Neuron (in vitro differentiated cells): Measurements from ENCODE around the gene ZNF584.
A peak's percentile ranks its signal among the peaks of the same experiment; 100 is the strongest.
"Not testable (repeated sequence)": the region's sequence is repeated elsewhere in the genome, so short reads cannot be mapped to it uniquely, and the experiment has no call there.

ENCODE experiments used
- H2AFZ ChIP-seq: one replicate; pipeline ENCODE4 v1.6.1; 2013; ENCODE audit warnings: low read depth, mild to moderate bottlenecking, inconsistent platforms, low read length, moderate library complexity
- H3K27me3 ChIP-seq: one replicate; pipeline ENCODE4 v1.6.1; 2013; ENCODE audit warnings: low read length; ENCODE audit not compliant: insufficient read depth
- H3K36me3 ChIP-seq: one replicate; pipeline ENCODE4 v1.6.1; 2013; ENCODE audit warnings: low read length; ENCODE audit not compliant: insufficient read depth
- H3K4me1 ChIP-seq: one replicate; pipeline ENCODE4 v1.6.1; 2013; ENCODE audit warnings: low read length; ENCODE audit not compliant: insufficient read depth
- H3K4me3 ChIP-seq: 2 replicates; pipeline ENCODE4 v1.5.1; 2013; ENCODE audit warnings: mild to moderate bottlenecking, low read length, moderate library complexity
- H3K9me3 ChIP-seq: one replicate; pipeline ENCODE4 v1.6.1; 2013; ENCODE audit warnings: low read length

The ZNF584 gene

DNA sequence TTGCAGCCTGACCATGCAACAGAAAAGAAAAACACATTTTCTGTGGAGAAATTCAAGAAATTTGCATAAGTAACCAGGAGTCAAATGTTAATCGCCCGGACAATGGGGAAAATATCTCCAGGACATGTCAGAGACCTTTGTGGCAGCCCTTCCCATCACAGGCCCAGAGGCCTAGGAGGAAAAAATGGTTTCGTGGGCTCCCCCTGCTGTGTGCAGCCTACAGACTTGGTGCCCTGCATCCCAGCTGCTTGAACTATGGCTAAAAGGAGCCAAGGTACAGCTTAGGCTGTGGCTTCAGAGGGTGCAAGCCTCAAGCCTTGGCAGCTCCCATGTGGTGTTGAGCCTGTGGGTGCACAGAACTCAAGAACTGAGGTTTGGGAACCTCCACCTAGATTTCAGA is 40.4 kb downstream of the ZNF584 start:
- H2AFZ ChIP-seq, H3K4me3 ChIP-seq, H3K9me3 ChIP-seq, H3K4me1 ChIP-seq, H3K27me3 ChIP-seq, H3K36me3 ChIP-seq: not testable (repeated sequence)

DNA sequence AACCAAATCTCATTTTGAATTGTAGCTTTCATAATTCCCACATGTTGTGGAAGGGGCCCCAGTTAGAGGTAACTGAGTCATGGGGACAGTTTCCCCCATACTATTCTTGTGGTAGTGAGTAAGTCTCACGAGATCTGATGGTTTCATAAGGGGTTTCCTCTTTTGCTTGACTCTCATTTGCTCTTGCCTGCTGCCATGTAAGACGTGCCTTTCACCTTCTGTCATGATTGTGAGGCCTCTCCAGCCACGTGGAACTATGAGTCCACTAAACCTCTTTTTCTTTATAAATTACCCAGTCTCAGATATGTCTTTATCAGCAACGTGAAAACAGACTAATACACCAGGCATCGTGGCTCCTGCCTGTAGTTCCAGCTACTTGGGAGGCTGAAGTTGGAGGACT is 41.5 kb downstream of the ZNF584 start:
- not testable (repeated sequence) for H2AFZ ChIP-seq, H3K36me3 ChIP-seq, H3K4me1 ChIP-seq, H3K9me3 ChIP-seq, H3K4me3 ChIP-seq, H3K27me3 ChIP-seq

DNA sequence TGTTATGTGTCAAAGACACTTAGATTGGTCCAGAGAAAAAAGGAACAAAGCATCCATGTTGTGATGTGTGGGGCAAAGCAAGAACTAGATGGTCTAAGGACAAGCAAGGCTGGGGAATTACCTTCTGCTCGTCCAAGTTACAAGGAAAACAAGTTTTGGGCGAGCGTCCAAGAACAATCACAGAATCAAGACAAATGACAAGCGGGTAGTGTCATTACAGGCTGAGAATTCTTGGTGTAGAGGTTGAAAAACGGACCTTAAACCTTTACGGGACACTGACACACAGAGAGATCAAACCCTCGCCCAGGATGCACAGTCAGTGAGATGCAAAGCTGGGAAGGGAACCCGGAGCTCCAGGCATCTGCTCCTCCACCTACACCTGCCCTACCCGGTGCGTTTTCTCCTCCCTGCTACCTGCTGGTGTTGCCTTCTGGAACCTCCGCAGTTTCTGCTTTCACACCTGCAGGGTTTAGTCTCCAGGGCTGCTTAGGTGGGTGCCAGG is 42.5 kb downstream of the ZNF584 start:
- Histone ChIP-seq H3K36me3 (peaks cover 2% of the 10 kb centered on the region), H3K4me1 (peaks cover 9% of the 10 kb centered on the region), H3K27me3 (peaks cover 4% of the 10 kb centered on the region), H3K9me3 (peaks cover 8% of the 10 kb centered on the region), H2AFZ (peak overlapping the region; percentile 86), H3K4me3 (peak overlapping the region; percentile 81)

GRCh38 chr19:58451358-58452101 is 43.1 kb downstream of the ZNF584 start, which contains the start of gene ZNF324B:
Gene ZNF324B, plus strand, starts transcription at chr19:58451622. Its CDS starts 2,080 bp downstream, at chr19:58453702.
- Histone ChIP-seq H3K9me3 (peaks cover 7% of the 10 kb centered on the region), H3K36me3 (peaks cover 5% of the 10 kb centered on the region), H3K27me3 (no peaks in the 10 kb centered on the region), H3K4me1 (peaks cover 9% of the 10 kb centered on the region), H2AFZ (peak within 1 kb of the TSS; percentile 86), H3K4me3 (peak within 1 kb of the TSS; percentile 81)

DNA sequence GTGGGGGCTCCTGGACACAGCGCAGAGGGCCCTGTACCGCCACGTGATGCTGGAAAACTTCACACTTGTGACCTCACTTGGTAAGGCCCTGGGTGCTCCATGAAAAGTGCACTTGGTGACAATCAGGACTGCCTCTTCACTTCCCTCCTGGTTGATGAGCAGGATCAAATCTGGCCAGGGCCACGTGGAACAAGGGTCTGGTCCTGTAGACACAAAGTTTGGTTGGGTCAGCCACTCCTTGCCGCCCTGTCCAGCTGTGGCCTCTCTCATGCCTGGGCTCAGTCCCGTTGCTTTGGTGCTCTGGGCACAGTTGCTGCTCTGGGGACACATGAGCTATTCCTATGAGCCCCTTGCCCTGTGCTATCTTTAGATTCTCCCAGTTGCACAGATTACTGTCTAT is 45.3 kb downstream of the ZNF584 start:
- Histone ChIP-seq H2AFZ (no peak overlapping the region), H3K9me3 (peaks cover 7% of the 10 kb centered on the region), H3K4me1 (peaks cover 9% of the 10 kb centered on the region), H3K27me3 (no peaks in the 10 kb centered on the region), H3K36me3 (peaks cover 6% of the 10 kb centered on the region), H3K4me3 (no peak overlapping the region)

- Histone ChIP-seq H3K4me3 (no peak overlapping the region), H3K9me3 (no peaks in the 10 kb centered on the region), H2AFZ (no peak overlapping the region), H3K36me3 (peaks cover 6% of the 10 kb centered on the region), H3K27me3 (no peaks in the 10 kb centered on the region), H3K4me1 (peaks cover 9% of the 10 kb centered on the region)
Observed at GRCh38 chr19:58455306-58455705, 46.9 kb downstream of the ZNF584 start.

DNA sequence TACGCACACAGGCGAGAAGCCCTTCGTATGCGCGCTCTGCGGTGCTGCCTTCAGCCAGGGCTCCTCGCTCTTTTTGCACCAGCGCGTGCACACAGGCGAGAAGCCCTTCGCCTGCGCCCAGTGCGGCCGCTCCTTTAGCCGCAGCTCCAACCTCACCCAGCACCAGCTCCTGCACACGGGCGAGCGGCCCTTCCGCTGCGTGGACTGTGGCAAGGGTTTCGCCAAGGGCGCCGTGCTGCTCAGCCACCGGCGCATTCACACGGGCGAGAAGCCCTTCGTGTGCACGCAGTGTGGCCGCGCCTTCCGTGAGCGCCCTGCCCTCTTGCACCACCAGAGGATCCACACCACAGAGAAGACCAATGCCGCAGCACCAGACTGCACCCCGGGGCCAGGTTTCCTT is 47.7 kb downstream of the ZNF584 start:
- H3K4me3 ChIP-seq = no peak overlapping the region
- H3K27me3 ChIP-seq = no peaks in the 10 kb centered on the region
- no peaks in the 10 kb centered on the region for H3K9me3 ChIP-seq
- H3K36me3 ChIP-seq = peaks cover 6% of the 10 kb centered on the region
- H2AFZ ChIP-seq = no peak overlapping the region
- peaks cover 3% of the 10 kb centered on the region for H3K4me1 ChIP-seq

GRCh38 chr19:58460039-58460438 is 51.6 kb downstream of the ZNF584 start:
- H3K4me1 ChIP-seq = no peaks in the 10 kb centered on the region
- H3K4me3 ChIP-seq = no peak overlapping the region
- no peaks in the 10 kb centered on the region for H3K27me3 ChIP-seq
- no peaks in the 10 kb centered on the region for H3K9me3 ChIP-seq
- peaks cover 4% of the 10 kb centered on the region for H3K36me3 ChIP-seq
- no peak overlapping the region for H2AFZ ChIP-seq

DNA sequence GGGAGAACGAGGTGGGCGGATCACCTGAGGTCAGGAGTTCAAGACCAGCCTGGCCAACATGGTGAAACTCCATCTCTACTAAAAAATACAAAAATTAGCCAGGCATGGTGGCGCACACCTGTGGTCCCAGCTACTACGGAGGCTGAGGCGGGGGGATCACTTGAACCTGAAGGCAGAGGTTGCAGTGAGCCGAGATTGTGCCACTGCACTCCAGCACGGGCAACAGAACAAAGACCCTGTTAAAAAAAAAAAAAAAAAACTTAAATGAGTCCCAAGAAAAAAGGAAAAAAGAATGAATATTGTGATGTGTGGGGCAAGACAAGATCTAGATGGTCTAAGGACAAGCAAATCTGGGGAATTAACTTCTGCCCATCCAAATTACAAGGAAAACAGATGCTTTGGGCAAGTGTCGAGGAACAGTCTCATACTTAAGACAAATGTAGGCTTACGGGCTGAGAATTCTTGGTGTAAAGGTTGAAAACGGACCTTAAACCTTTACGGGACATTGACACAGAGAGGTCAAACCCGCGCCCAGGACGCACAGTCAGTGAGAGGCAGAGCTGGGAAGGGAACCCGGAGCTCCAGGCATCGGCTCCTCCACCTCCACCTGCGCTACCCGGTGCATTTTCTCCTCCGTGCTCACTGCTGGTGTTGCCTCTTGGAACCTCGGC is 57.8 kb downstream of the ZNF584 start:
- Histone ChIP-seq H3K4me1 (peaks cover 11% of the 10 kb centered on the region), H3K27me3 (no peaks in the 10 kb centered on the region), H3K36me3 (peaks cover 13% of the 10 kb centered on the region), H3K9me3 (no peaks in the 10 kb centered on the region), H3K4me3 (peak overlapping the region; percentile 77), H2AFZ (peak overlapping the region; percentile 79)

- Histone ChIP-seq H3K27me3 (no peaks in the 10 kb centered on the region), H3K36me3 (peaks cover 15% of the 10 kb centered on the region), H3K4me3 (peak within 1 kb of the TSS; percentile 77), H2AFZ (peak within 1 kb of the TSS; percentile 79), H3K4me1 (peaks cover 11% of the 10 kb centered on the region), H3K9me3 (no peaks in the 10 kb centered on the region)
Observed at GRCh38 chr19:58466760-58467589, 58.5 kb downstream of the ZNF584 start, which contains the start of gene ZNF324. Gene ZNF324, plus strand, starts transcription at chr19:58467080. Its CDS starts 2,106 bp downstream, at chr19:58469186.
